ENCODE results near the gene TMEM97. TPM values are rescaled to one million over a fixed set of nuclear protein-coding genes. Genes with fewer than 3 reads are reported as not detected.

Gene TMEM97
- polyA plus RNA-seq, 1 donor from 2014 or later, result 16.9 TPM

DNA sequence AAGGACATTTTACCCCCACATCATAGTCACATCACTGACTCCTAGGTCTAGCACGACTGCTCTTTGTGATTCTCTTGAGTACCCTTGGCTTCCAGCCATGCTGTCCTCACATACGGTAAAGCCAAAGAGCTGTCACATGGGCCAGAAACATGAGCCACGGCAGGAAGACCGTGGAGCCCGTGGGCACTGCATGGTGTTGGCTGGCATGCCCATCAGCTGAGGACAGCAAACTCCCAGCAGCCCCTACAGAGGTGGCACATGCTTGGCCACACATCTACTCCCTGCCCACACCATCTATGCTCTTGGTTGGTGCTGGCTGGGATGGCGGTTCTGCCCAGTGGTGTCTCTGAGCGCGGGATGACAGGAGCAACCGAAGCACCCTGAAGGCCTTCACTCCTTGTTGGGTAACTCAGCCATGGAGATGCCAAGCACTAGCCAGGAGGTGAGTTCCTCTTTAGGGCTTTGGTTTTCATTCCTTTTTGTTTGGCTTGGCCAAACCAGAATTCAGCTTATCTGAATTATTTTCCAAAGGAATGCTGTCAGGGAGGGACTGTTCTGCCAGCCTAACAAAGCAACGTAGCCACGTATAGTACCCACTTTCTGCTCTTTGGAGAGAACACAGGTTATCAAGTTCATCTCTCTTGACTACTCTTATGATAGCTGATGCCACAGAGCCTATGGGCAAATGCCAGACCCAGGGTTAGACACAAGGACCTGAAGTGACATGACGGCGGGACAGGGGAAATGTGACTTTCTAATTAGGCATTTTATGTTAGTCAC, 26.6 kb downstream of the TMEM97 start:
- no peaks in the 10 kb centered on the region for H3K27me3 ChIP-seq (ENCODE audit: insufficient read depth, low read depth, low read length)
- H4K20me1 ChIP-seq (ENCODE audit: insufficient read depth), result no peaks in the 10 kb centered on the region
- no peak overlapping the region for H3K9ac ChIP-seq (ENCODE audit: low read length)
- H3K36me3 ChIP-seq (ENCODE audit: insufficient read depth, low read length), result peaks cover 13% of the 10 kb centered on the region
- H3K9me3 ChIP-seq (ENCODE audit: low read length), result no peaks in the 10 kb centered on the region
- no peaks in the 10 kb centered on the region for H3K79me2 ChIP-seq (replicated peaks; ENCODE audit: insufficient read depth, low read length)
- no peak overlapping the region for H2AFZ ChIP-seq (ENCODE audit: low read depth, low read length)
- no peak overlapping the region for H3K4me3 ChIP-seq (ENCODE audit: low read length)
- no peak overlapping the region for H3K27ac ChIP-seq (ENCODE audit: low read length)
- H3K4me2 ChIP-seq (ENCODE audit: low read length), result no peak overlapping the region
- no peak for TF ChIP-seq MXI1 (conservative IDR thresholded peaks at IDR 0.05; ENCODE audit: poor library complexity, severe bottlenecking)
- no peak for TF ChIP-seq EZH2 (IDR thresholded peaks at IDR 0.05; ENCODE audit: borderline replicate concordance, insufficient read depth, low read length, poor library complexity, severe bottlenecking)
- no peak for TF ChIP-seq EP300 (conservative IDR thresholded peaks at IDR 0.05; ENCODE audit: poor library complexity, severe bottlenecking)
- TF ChIP-seq POLR2AphosphoS5 (IDR thresholded peaks at IDR 0.05), result no peak
- TF ChIP-seq RAD21 (conservative IDR thresholded peaks at IDR 0.05), result no peak
- TF ChIP-seq, protein P1, sequence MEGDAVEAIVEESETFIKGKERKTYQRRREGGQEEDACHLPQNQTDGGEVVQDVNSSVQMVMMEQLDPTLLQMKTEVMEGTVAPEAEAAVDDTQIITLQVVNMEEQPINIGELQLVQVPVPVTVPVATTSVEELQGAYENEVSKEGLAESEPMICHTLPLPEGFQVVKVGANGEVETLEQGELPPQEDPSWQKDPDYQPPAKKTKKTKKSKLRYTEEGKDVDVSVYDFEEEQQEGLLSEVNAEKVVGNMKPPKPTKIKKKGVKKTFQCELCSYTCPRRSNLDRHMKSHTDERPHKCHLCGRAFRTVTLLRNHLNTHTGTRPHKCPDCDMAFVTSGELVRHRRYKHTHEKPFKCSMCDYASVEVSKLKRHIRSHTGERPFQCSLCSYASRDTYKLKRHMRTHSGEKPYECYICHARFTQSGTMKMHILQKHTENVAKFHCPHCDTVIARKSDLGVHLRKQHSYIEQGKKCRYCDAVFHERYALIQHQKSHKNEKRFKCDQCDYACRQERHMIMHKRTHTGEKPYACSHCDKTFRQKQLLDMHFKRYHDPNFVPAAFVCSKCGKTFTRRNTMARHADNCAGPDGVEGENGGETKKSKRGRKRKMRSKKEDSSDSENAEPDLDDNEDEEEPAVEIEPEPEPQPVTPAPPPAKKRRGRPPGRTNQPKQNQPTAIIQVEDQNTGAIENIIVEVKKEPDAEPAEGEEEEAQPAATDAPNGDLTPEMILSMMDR (IDR thresholded peaks at IDR 0.05; ENCODE audit: poor library complexity, severe bottlenecking), result no peak
- TF ChIP-seq, protein P2, sequence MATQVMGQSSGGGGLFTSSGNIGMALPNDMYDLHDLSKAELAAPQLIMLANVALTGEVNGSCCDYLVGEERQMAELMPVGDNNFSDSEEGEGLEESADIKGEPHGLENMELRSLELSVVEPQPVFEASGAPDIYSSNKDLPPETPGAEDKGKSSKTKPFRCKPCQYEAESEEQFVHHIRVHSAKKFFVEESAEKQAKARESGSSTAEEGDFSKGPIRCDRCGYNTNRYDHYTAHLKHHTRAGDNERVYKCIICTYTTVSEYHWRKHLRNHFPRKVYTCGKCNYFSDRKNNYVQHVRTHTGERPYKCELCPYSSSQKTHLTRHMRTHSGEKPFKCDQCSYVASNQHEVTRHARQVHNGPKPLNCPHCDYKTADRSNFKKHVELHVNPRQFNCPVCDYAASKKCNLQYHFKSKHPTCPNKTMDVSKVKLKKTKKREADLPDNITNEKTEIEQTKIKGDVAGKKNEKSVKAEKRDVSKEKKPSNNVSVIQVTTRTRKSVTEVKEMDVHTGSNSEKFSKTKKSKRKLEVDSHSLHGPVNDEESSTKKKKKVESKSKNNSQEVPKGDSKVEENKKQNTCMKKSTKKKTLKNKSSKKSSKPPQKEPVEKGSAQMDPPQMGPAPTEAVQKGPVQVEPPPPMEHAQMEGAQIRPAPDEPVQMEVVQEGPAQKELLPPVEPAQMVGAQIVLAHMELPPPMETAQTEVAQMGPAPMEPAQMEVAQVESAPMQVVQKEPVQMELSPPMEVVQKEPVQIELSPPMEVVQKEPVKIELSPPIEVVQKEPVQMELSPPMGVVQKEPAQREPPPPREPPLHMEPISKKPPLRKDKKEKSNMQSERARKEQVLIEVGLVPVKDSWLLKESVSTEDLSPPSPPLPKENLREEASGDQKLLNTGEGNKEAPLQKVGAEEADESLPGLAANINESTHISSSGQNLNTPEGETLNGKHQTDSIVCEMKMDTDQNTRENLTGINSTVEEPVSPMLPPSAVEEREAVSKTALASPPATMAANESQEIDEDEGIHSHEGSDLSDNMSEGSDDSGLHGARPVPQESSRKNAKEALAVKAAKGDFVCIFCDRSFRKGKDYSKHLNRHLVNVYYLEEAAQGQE (IDR thresholded peaks at IDR 0.05; ENCODE audit: borderline replicate concordance), result no peak
- TF ChIP-seq SMC3 (conservative IDR thresholded peaks at IDR 0.05; ENCODE audit: poor library complexity), result no peak
- TF ChIP-seq TAF1 (IDR thresholded peaks at IDR 0.05; ENCODE audit: low read depth), result no peak
- no peaks in the 10 kb centered on the region for H3F3A ChIP-seq (ENCODE audit: insufficient read depth, low read length, poor library complexity, severe bottlenecking)
- H3K9me2 ChIP-seq (ENCODE audit: insufficient read depth, low read length), result no peaks in the 10 kb centered on the region

DNA sequence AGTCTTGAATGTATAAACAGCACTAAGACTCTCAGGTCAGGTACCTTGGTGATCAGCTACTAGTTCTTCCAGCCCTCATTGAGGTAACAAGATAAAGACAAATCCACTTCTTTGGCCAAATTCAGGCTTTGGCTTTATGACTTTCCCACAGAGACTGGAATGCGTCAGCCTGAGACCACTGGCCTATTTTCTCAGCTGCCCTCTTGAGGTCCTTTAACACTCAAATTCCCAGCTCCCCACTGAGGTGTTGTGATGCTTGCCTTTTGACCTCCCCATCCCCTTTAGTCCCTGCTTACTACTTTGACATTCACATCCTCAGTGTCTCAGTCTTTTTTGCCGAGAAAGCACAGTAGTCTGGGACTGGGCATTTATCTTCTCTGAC, 27.2 kb downstream of the TMEM97 start:
- Histone ChIP-seq H3K9me3 (ENCODE audit: low read length) (no peaks in the 10 kb centered on the region), H3K27me3 (ENCODE audit: insufficient read depth, low read depth, low read length) (no peaks in the 10 kb centered on the region), H3K9ac (ENCODE audit: low read length) (no peak overlapping the region), H3K9me2 (ENCODE audit: insufficient read depth, low read length) (no peaks in the 10 kb centered on the region), H3K79me2 (replicated peaks; ENCODE audit: insufficient read depth, low read length) (no peaks in the 10 kb centered on the region), H3K4me2 (ENCODE audit: low read length) (no peak overlapping the region), H4K20me1 (ENCODE audit: insufficient read depth) (no peaks in the 10 kb centered on the region), H3K4me3 (ENCODE audit: low read length) (no peak overlapping the region), H2AFZ (ENCODE audit: low read depth, low read length) (no peak overlapping the region), H3K36me3 (ENCODE audit: insufficient read depth, low read length) (peaks cover 13% of the 10 kb centered on the region), H3F3A (ENCODE audit: insufficient read depth, low read length, poor library complexity, severe bottlenecking) (no peaks in the 10 kb centered on the region), H3K27ac (ENCODE audit: low read length) (no peak overlapping the region)
- TF ChIP-seq POLR2AphosphoS5 (IDR thresholded peaks at IDR 0.05) (no peak), MXI1 (conservative IDR thresholded peaks at IDR 0.05; ENCODE audit: poor library complexity, severe bottlenecking) (no peak), EZH2 (IDR thresholded peaks at IDR 0.05; ENCODE audit: borderline replicate concordance, insufficient read depth, low read length, poor library complexity, severe bottlenecking) (no peak), EP300 (conservative IDR thresholded peaks at IDR 0.05; ENCODE audit: poor library complexity, severe bottlenecking) (no peak), TAF1 (IDR thresholded peaks at IDR 0.05; ENCODE audit: low read depth) (no peak), SMC3 (conservative IDR thresholded peaks at IDR 0.05; ENCODE audit: poor library complexity) (no peak), RAD21 (conservative IDR thresholded peaks at IDR 0.05) (no peak)
- TF ChIP-seq, protein P2 (IDR thresholded peaks at IDR 0.05; ENCODE audit: borderline replicate concordance), result no peak
- TF ChIP-seq, protein P1 (IDR thresholded peaks at IDR 0.05; ENCODE audit: poor library complexity, severe bottlenecking), result no peak

All from neural cell (in vitro differentiated cells).